NCI-H1436 treated with DMSO at 0.1 percent for 48 hours (cell line): ENCODE results near the gene ACCSL.

ENCODE experiments used
- DNase-seq: peaks from one replicate; lab custom pipeline; 2025; lab: John Stamatoyannopoulos, UW

The ACCSL gene

GRCh38 chr11:44096360-44097185 is 48.8 kb downstream of the ACCSL start:
- no peak for DNase-seq

- no peak for DNase-seq
These were observed 50.0 kb downstream of the ACCSL start for GRCh38 chr11:44097821-44098220.

GRCh38 chr11:44101098-44101497 is 53.3 kb downstream of the ACCSL start:
- no peak for DNase-seq

- no peak for DNase-seq
These were observed 56.9 kb downstream of the ACCSL start for GRCh38 chr11:44104481-44105294.

GRCh38 chr11:44108260-44108659 is 60.5 kb downstream of the ACCSL start:
- DNase-seq = no peak
